Measurements from ENCODE around the gene SSBP4. TPM values are rescaled to one million over a fixed set of nuclear protein-coding genes. Genes with fewer than 3 reads are reported as not detected.

Gene SSBP4
- total and polyA plus RNA-seq, 2 experiments from 2014 or later = 72.6 to 156 TPM

- no peak for DNase-seq (ENCODE audit: low spot score)
- no peak overlapping the region for H3K4me2 ChIP-seq
- 87% methylated on average over 10 of the region's 10 CpGs for WGBS (ENCODE audit: low lambda C conversion rate, missing lambda C conversion rate)
- H3K4me3 ChIP-seq = no peak overlapping the region
- H3K4me1 ChIP-seq (ENCODE audit: insufficient read depth) = peaks cover 4% of the 10 kb centered on the region
- H3K79me2 ChIP-seq = no peaks in the 10 kb centered on the region
- H3K9me2 ChIP-seq (replicated peaks; ENCODE audit: insufficient read depth) = no peaks in the 10 kb centered on the region
- H3K27ac ChIP-seq = no peak overlapping the region
- no peaks in the 10 kb centered on the region for H3K36me3 ChIP-seq (replicated peaks; ENCODE audit: insufficient read depth, low read depth)
- no peaks in the 10 kb centered on the region for H4K20me1 ChIP-seq (ENCODE audit: insufficient read depth, poor library complexity, severe bottlenecking)
- no peak overlapping the region for H2AFZ ChIP-seq
- no peaks in the 10 kb centered on the region for H3K27me3 ChIP-seq
- H3K9me3 ChIP-seq (ENCODE audit: low read depth) = no peaks in the 10 kb centered on the region
- TF ChIP-seq EZH2 (IDR thresholded peaks at IDR 0.05; ENCODE audit: borderline replicate concordance) (no peak), EZH2phosphoT487 (IDR thresholded peaks at IDR 0.05; ENCODE audit: low read depth, severe bottlenecking, unreplicated experiment) (no peak)
- TF ChIP-seq, protein P1, sequence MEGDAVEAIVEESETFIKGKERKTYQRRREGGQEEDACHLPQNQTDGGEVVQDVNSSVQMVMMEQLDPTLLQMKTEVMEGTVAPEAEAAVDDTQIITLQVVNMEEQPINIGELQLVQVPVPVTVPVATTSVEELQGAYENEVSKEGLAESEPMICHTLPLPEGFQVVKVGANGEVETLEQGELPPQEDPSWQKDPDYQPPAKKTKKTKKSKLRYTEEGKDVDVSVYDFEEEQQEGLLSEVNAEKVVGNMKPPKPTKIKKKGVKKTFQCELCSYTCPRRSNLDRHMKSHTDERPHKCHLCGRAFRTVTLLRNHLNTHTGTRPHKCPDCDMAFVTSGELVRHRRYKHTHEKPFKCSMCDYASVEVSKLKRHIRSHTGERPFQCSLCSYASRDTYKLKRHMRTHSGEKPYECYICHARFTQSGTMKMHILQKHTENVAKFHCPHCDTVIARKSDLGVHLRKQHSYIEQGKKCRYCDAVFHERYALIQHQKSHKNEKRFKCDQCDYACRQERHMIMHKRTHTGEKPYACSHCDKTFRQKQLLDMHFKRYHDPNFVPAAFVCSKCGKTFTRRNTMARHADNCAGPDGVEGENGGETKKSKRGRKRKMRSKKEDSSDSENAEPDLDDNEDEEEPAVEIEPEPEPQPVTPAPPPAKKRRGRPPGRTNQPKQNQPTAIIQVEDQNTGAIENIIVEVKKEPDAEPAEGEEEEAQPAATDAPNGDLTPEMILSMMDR (IDR thresholded peaks at IDR 0.05; ENCODE audit: poor library complexity) = no peak
Measured at GRCh38 chr19:18453269-18454024, 34.2 kb downstream of the SSBP4 start.

- H3K36me3 ChIP-seq (replicated peaks; ENCODE audit: insufficient read depth, low read depth) = no peaks in the 10 kb centered on the region
- no peak overlapping the region for H3K4me3 ChIP-seq
- no peaks in the 10 kb centered on the region for H4K20me1 ChIP-seq (ENCODE audit: insufficient read depth, poor library complexity, severe bottlenecking)
- peaks cover 10% of the 10 kb centered on the region for H3K4me1 ChIP-seq (ENCODE audit: insufficient read depth)
- no peak for TF ChIP-seq EZH2 (IDR thresholded peaks at IDR 0.05; ENCODE audit: borderline replicate concordance)
- TF ChIP-seq, protein P1 (IDR thresholded peaks at IDR 0.05; ENCODE audit: poor library complexity) = no peak
- TF ChIP-seq EZH2phosphoT487 (IDR thresholded peaks at IDR 0.05; ENCODE audit: low read depth, severe bottlenecking, unreplicated experiment) = no peak
- no peak overlapping the region for H3K4me2 ChIP-seq
- DNase-seq (ENCODE audit: low spot score) = no peak
- H3K9me2 ChIP-seq (replicated peaks; ENCODE audit: insufficient read depth) = no peaks in the 10 kb centered on the region
- no peak overlapping the region for H3K27ac ChIP-seq
- H3K9me3 ChIP-seq (ENCODE audit: low read depth) = no peaks in the 10 kb centered on the region
- 92% methylated on average over 4 of the region's 4 CpGs for WGBS (ENCODE audit: low lambda C conversion rate, missing lambda C conversion rate)
- no peak overlapping the region for H2AFZ ChIP-seq
- H3K79me2 ChIP-seq = no peaks in the 10 kb centered on the region
- no peaks in the 10 kb centered on the region for H3K27me3 ChIP-seq
Measured at GRCh38 chr19:18456279-18456678, 37.1 kb downstream of the SSBP4 start.

- no peaks in the 10 kb centered on the region for H3K36me3 ChIP-seq (replicated peaks; ENCODE audit: insufficient read depth, low read depth)
- no peak overlapping the region for H3K4me3 ChIP-seq
- no peaks in the 10 kb centered on the region for H3K79me2 ChIP-seq
- H3K4me2 ChIP-seq = no peak overlapping the region
- no peaks in the 10 kb centered on the region for H3K9me3 ChIP-seq (ENCODE audit: low read depth)
- no peaks in the 10 kb centered on the region for H4K20me1 ChIP-seq (ENCODE audit: insufficient read depth, poor library complexity, severe bottlenecking)
- no peak overlapping the region for H3K27ac ChIP-seq
- DNase-seq (ENCODE audit: low spot score) = no peak
- no peak overlapping the region for H2AFZ ChIP-seq
- TF ChIP-seq, protein P1 (IDR thresholded peaks at IDR 0.05; ENCODE audit: poor library complexity) = no peak
- TF ChIP-seq EZH2 (IDR thresholded peaks at IDR 0.05; ENCODE audit: borderline replicate concordance) (no peak), EZH2phosphoT487 (IDR thresholded peaks at IDR 0.05; ENCODE audit: low read depth, severe bottlenecking, unreplicated experiment) (no peak)
- 94% methylated on average over 9 of the region's 9 CpGs for WGBS (ENCODE audit: low lambda C conversion rate, missing lambda C conversion rate)
- H3K9me2 ChIP-seq (replicated peaks; ENCODE audit: insufficient read depth) = no peaks in the 10 kb centered on the region
- peaks cover 10% of the 10 kb centered on the region for H3K4me1 ChIP-seq (ENCODE audit: insufficient read depth)
- H3K27me3 ChIP-seq = no peaks in the 10 kb centered on the region
Measured at GRCh38 chr19:18456974-18457373, 37.8 kb downstream of the SSBP4 start.

All from hepatocyte (in vitro differentiated cells).